Adrenal gland (tissue), 12 donors: ENCODE data around the gene NDUFB3. TPM values are rescaled to one million over a fixed set of nuclear protein-coding genes. Genes with fewer than 3 reads are reported as not detected.

Experiments
- DNase-seq, 7 donors: peaks; one replicate each; pipeline ENCODE4 v3.0.0-alpha.2; 2019 to 2020
- H3K27ac ChIP-seq, 5 donors: fragments of 200-600 bp; sonication (generic) in 4 of 5; 1 replicate in 3 of 5; 2 replicates in 2 of 5; pipeline versions ENCODE4 v1.5.1 to v1.8.0; 2016 to 2020; ENCODE audit warnings: mild to moderate bottlenecking in 1 of 5
- H3K27me3 ChIP-seq: fragments of 200-600 bp; 2 replicates; pipeline ENCODE4 v1.8.0; 2021
- H3K36me3 ChIP-seq, 2 donors: fragments of 200-600 bp; replicated peaks in 1 of 2; 1 replicate in 1 of 2; 2 replicates in 1 of 2; pipeline versions ENCODE4 v1.5.1 to v1.8.0; 2018 to 2022
- H3K4me1 ChIP-seq, 2 donors: fragments of 200-600 bp; replicated peaks in 1 of 2; 1 replicate in 1 of 2; 2 replicates in 1 of 2; pipeline versions ENCODE4 v1.5.1 to v1.8.0; 2018 to 2021
- H3K4me3 ChIP-seq, 4 donors: fragments of 200-600 bp; sonication (generic) in 3 of 4; one replicate each; pipeline ENCODE4 v1.5.1; 2016 to 2018
- H3K9me3 ChIP-seq, 3 donors: fragments of 200-600 bp; sonication (generic) in 1 of 3; replicated peaks in 1 of 3; 1 replicate in 2 of 3; 2 replicates in 1 of 3; pipeline versions ENCODE4 v1.5.1 to v1.8.0; 2016 to 2021
- POLR2A ChIP-seq, 2 donors: fragments of 450-650 bp; IDR thresholded peaks; one replicate each; pipeline ENCODE4 v1.6.1; 2017; ENCODE audit warnings: antibody characterized with exemption in 2 of 2, mild to moderate bottlenecking in 2 of 2, moderate library complexity in 1 of 2
- whole genome bisulfite sequencing, 4 donors: extraction: QIAGEN DNeasy Blood & Tissue Kit in 2 of 4; methylation state at CpG; one replicate each; pipeline versions ENCODE4 v1.1.5 to v1.1.7; 2013 to 2017; 5-methylcytosine and 5-hydroxymethylcytosine counted together
- intact Hi-C, 2 donors: fragments of 100-400 bp; cut with DNase I; formaldehyde crosslinking; loops; one replicate each; pipeline versions ENCODE4 v1.14.1 to v1.15.0; 2022 to 2023
- polyA plus RNA-seq, 3 donors: library from polyadenylated mRNA; stranded (reverse); fragments of 200-250 nt in 2 of 3; fragments of 350-450 nt in 1 of 3; fragmentation: Illumina TruSeq in 1 of 3; extraction: RNeasy Lipid Tissue Mini Kit (QIAGEN cat#74804) in 1 of 3; gene quantifications; one replicate each; pipeline ENCODE4 v1.2.3, GENCODE V29; 2013 to 2014
- total RNA-seq, 9 donors: library from RNA; depleted of rRNA in 4 of 9; stranded (reverse); fragments of >200 nt in 4 of 9; fragments of 120-200 nt in 1 of 9; fragmentation: NEBNext Ultra II Directional in 1 of 9; extraction: Animal tissue kit (Norgen Biotek cat#: 25700) in 1 of 9; gene quantifications; one replicate each; pipeline versions ENCODE4 v1.1.0 to v1.2.4, GENCODE V29; 2013 to 2023
- TF ChIP-seq, protein P1 (sequence below), 6 experiments: fragments of 450-650 bp in 4 of 6; fragments of 200-600 bp in 2 of 6; sonication (generic) in 1 of 6; IDR thresholded peaks; 1 replicate in 5 of 6; 2 replicates in 1 of 6; pipeline versions ENCODE4 v1.5.1 to v1.8.0; 2016 to 2021; ENCODE audit warnings: antibody characterized with exemption in 6 of 6, mild to moderate bottlenecking in 2 of 6, moderate library complexity in 1 of 6
- donor health status: healthy with polysubstance abuse.
- donor health status: Bipolar disorder and iron deficiency.
- donor health status: DM: yes; HTN: yes; CAD: no.
- donor health status: DM: no; HTN: no; CAD: no.
- donor health status: DM: no; HTN: no; CAD: no.
- donor health status: DM: yes; HTN: yes; CAD: no.

Gene NDUFB3
- total and polyA plus RNA-seq, 12 donors = 34.5 to 193 (median 98.1) TPM

DNA sequence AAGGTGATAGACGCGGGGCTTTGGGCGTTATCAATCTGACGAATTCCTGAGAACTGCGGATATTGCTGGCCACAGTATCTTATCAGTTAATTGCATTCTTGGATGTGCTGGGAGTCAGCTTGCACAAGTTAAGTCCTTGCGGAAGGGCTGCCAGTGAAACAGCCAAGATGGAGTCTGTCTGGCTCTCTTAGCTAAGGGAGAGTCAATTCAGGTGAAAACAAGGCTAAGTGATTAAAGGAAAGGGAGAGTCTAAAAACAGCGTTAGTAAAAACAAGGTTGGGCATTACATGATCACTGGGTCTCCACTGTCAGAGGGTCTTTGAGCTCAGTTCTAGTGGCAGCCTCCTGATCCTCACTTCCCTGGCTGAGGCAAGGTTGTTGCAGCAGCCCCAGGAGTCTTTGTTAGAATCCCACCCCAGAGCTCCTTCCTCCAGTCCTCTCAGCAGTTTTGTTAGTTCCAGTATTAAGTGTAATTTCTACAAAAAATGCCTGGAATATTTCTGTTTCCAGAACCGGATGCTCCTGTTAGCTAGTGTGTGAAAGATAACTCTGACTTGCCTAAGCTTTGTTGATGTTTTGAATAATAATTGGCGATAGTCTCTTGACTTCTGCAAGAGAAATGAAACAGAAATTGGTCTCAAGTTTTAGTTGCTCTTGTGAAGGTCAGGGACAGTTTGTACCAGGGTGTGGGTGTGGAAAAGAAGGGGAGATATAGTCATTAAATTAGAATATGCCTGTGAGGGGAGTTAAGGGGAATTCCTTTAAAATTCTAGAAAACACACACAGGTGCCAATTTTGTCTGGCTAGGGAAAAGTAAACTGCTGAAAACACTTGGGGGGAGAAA, 54.7 kb downstream of the NDUFB3 start:
- intact Hi-C loops = no loop called here
- peak in 3 of 7 donors; percentile 36 to 52 (median 44) for DNase-seq
- H3K9me3 ChIP-seq = no peaks in the 10 kb centered on the region
- peaks cover 68 to 100% of the 10 kb centered on the region in 2 donors for H3K4me1 ChIP-seq
- peak overlapping the region; percentile 37 to 90 (median 83) for H3K27ac ChIP-seq
- no peaks in the 10 kb centered on the region for H3K36me3 ChIP-seq
- TF ChIP-seq, protein P1, sequence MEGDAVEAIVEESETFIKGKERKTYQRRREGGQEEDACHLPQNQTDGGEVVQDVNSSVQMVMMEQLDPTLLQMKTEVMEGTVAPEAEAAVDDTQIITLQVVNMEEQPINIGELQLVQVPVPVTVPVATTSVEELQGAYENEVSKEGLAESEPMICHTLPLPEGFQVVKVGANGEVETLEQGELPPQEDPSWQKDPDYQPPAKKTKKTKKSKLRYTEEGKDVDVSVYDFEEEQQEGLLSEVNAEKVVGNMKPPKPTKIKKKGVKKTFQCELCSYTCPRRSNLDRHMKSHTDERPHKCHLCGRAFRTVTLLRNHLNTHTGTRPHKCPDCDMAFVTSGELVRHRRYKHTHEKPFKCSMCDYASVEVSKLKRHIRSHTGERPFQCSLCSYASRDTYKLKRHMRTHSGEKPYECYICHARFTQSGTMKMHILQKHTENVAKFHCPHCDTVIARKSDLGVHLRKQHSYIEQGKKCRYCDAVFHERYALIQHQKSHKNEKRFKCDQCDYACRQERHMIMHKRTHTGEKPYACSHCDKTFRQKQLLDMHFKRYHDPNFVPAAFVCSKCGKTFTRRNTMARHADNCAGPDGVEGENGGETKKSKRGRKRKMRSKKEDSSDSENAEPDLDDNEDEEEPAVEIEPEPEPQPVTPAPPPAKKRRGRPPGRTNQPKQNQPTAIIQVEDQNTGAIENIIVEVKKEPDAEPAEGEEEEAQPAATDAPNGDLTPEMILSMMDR (IDR thresholded peaks at IDR 0.05) = no peak
- TF ChIP-seq POLR2A (IDR thresholded peaks at IDR 0.05) = no peak
- 5 to 10% (median 7%) methylated on average over 9 of the region's 9 CpGs for WGBS, 4 donors
- no peaks in the 10 kb centered on the region for H3K27me3 ChIP-seq
- peak overlapping the region in 1 of 4 donors; percentile 36 for H3K4me3 ChIP-seq

DNA sequence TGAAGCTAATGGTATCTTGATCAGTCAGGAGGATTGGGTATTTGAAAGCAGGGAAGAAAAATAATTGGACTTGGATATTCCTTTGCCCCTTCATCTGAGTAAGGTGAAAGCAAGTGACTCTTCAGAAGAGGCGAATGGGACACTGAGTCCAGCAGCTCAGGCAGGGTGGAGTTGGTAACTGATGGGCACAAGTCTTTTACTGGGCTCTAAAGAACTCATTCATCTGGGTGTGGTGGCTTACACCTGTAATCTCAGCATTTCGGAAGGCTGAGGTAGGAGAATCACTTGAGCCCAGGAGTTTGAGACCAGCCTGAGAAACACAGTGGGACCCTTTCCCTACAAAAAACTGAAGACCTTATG, 55.3 kb downstream of the NDUFB3 start:
- peak overlapping the region in 1 of 4 donors; percentile 35 for H3K4me3 ChIP-seq
- intact Hi-C loops = no loop called here

DNA sequence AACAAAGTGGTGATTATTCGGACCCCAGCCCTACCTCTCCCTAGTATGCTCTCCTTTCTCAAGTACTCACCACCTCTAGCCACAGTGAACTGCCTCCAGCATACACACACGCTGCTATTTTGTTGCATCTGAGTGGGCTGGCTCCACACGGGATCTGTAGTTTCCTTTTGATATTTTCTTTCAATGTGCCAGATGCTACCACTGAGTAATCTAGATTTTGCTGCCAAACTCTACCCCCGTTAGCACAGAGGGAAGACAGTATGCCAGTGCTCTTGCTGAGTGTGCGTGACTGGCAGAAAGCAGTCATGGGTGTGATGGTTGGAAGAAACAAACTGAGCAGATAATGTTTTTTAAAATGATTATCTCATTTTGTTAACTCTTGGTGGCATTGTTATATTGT, 55.8 kb downstream of the NDUFB3 start:
- WGBS, 4 donors = 7 to 9% (median 9%) methylated on average over 5 of the region's 5 CpGs
- peak overlapping the region; percentile 59 to 90 (median 83) for H3K27ac ChIP-seq
- intact Hi-C loops = no loop called here

More for the DNA sequence above, 55.3 kb downstream of the NDUFB3 start:
- Histone ChIP-seq H3K27me3 (no peaks in the 10 kb centered on the region), H3K36me3 (no peaks in the 10 kb centered on the region), H3K27ac (peak overlapping the region; percentile 37 to 90 (median 83)), H3K9me3 (no peaks in the 10 kb centered on the region), H3K4me1 (peaks cover 74 to 100% of the 10 kb centered on the region in 2 donors)
- TF ChIP-seq POLR2A (IDR thresholded peaks at IDR 0.05) = no peak
- TF ChIP-seq, protein P1 (IDR thresholded peaks at IDR 0.05) = no peak
- DNase-seq = no peak
- WGBS, 4 donors = 53 to 68% (median 63%) methylated on average over 2 of the region's 2 CpGs

GRCh38 chr2:201128033-201128432, 56.2 kb downstream of the NDUFB3 start:
- peak overlapping the region in 1 of 4 donors; percentile 35 for H3K4me3 ChIP-seq
- H3K4me1 ChIP-seq = peaks cover 72 to 100% of the 10 kb centered on the region in 2 donors
- TF ChIP-seq, protein P1 (IDR thresholded peaks at IDR 0.05) = no peak
- TF ChIP-seq POLR2A (IDR thresholded peaks at IDR 0.05) = no peak
- 53 to 72% (median 60%) methylated on average over 1 of the region's 1 CpG for WGBS, 4 donors
- no peaks in the 10 kb centered on the region for H3K9me3 ChIP-seq
- no peaks in the 10 kb centered on the region for H3K27me3 ChIP-seq
- peaks cover 0 to 2% of the 10 kb centered on the region in 2 donors for H3K36me3 ChIP-seq
- peak overlapping the region; percentile 65 to 90 (median 83) for H3K27ac ChIP-seq
- intact Hi-C loops = no loop called here
- no peak for DNase-seq

More for the DNA sequence above, 55.8 kb downstream of the NDUFB3 start:
- Histone ChIP-seq H3K4me1 (peaks cover 72 to 100% of the 10 kb centered on the region in 2 donors), H3K9me3 (no peaks in the 10 kb centered on the region), H3K4me3 (peak overlapping the region in 1 of 4 donors; percentile 35), H3K27me3 (no peaks in the 10 kb centered on the region), H3K36me3 (no peaks in the 10 kb centered on the region)
- peak in 5 of 7 donors; percentile 66 to 70 (median 66) for DNase-seq
- TF ChIP-seq POLR2A (IDR thresholded peaks at IDR 0.05) = peak in 1 of 2 donors; percentile 73
- TF ChIP-seq, protein P1 (IDR thresholded peaks at IDR 0.05) = no peak
